Spleen (tissue), 11 donors: ENCODE results near the gene SORCS3. TPM values are rescaled to one million over a fixed set of nuclear protein-coding genes. Genes with fewer than 3 reads are reported as not detected.
"Not testable (repeated sequence)": the region's sequence is repeated elsewhere in the genome, so short reads cannot be mapped to it uniquely, and the experiment has no call there.

Experiments used
- DNase-seq: peaks from one replicate; pipeline ENCODE4 v3.0.0-alpha.2; 2020
- H3K27ac ChIP-seq, 8 donors: fragments of 200-600 bp; sonication (generic) in 7 of 8; 1 replicate in 4 of 8; 2 replicates in 4 of 8; pipeline versions ENCODE4 v1.5.0 to v1.8.0; 2016 to 2021; ENCODE audit warnings: inconsistent platforms in 4 of 8, mild to moderate bottlenecking in 4 of 8, moderate library complexity in 1 of 8
- H3K27me3 ChIP-seq, 7 donors: fragments of 200-600 bp; sonication (generic) in 6 of 7; replicated peaks in 1 of 7; 1 replicate in 4 of 7; 2 replicates in 3 of 7; pipeline versions ENCODE4 v1.5.0 to v1.8.0; 2016 to 2021; ENCODE audit warnings: inconsistent platforms in 3 of 7, mild to moderate bottlenecking in 1 of 7
- H3K36me3 ChIP-seq, 6 donors: fragments of 200-600 bp; sonication (generic) in 5 of 6; 1 replicate in 4 of 6; 2 replicates in 2 of 6; pipeline versions ENCODE4 v1.5.0 to v1.8.0; 2016 to 2021; ENCODE audit warnings: inconsistent platforms in 2 of 6
- H3K4me1 ChIP-seq, 6 donors: fragments of 200-600 bp; sonication (generic) in 5 of 6; 1 replicate in 3 of 6; 2 replicates in 3 of 6; pipeline versions ENCODE4 v1.5.0 to v1.8.0; 2016 to 2021; ENCODE audit warnings: inconsistent platforms in 3 of 6
- H3K4me3 ChIP-seq, 8 donors: fragments of 200-600 bp; sonication (generic) in 7 of 8; 1 replicate in 4 of 8; 2 replicates in 4 of 8; pipeline versions ENCODE4 v1.5.0 to v1.8.0; 2016 to 2021; ENCODE audit warnings: inconsistent platforms in 4 of 8, mild to moderate bottlenecking in 4 of 8, moderate library complexity in 2 of 8
- H3K9me3 ChIP-seq, 8 donors: fragments of 200-600 bp; sonication (generic) in 7 of 8; 1 replicate in 4 of 8; 2 replicates in 4 of 8; pipeline versions ENCODE4 v1.5.0 to v1.8.0; 2016 to 2021; ENCODE audit warnings: inconsistent platforms in 4 of 8
- CTCF ChIP-seq, 11 experiments: fragments of 200-600 bp in 7 of 11; fragments of 450-650 bp in 4 of 11; sonication (generic) in 4 of 11; IDR thresholded peaks in 8 of 11; conservative IDR thresholded peaks in 3 of 11; 1 replicate in 7 of 11; 2 replicates in 4 of 11; pipeline versions ENCODE4 v1.4.0 to v1.8.0; 2016 to 2021; ENCODE audit warnings: antibody characterized with exemption in 11 of 11, inconsistent platforms in 4 of 11, mild to moderate bottlenecking in 1 of 11
- POLR2A ChIP-seq, 3 donors: fragments of 450-650 bp; IDR thresholded peaks; one replicate each; pipeline ENCODE4 v1.5.1; 2017; ENCODE audit warnings: antibody characterized with exemption in 3 of 3, mild to moderate bottlenecking in 1 of 3
- POLR2AphosphoS5 ChIP-seq, 3 donors: sonication (generic); formaldehyde crosslinking; IDR thresholded peaks; one replicate each; pipeline ENCODE4 v1.5.1; 2017; ENCODE audit warnings: antibody characterized with exemption in 3 of 3
- WGBS, 5 donors: extraction: QIAGEN DNeasy Blood & Tissue Kit in 3 of 5; methylation state at CpG; one replicate each; pipeline versions ENCODE4 v1.1.5 to v1.1.7; 2013 to 2018; 5-methylcytosine and 5-hydroxymethylcytosine counted together
- intact Hi-C: fragments of 100-400 bp; cut with DNase I; formaldehyde crosslinking; loops from one replicate; pipeline ENCODE4 v1.15.0; 2023; ENCODE audit warnings: low total_unique reads
- polyA plus RNA-seq, 3 donors: library from polyadenylated mRNA; stranded (reverse); fragments of 200-250 nt; gene quantifications; one replicate each; pipeline ENCODE4 v1.2.1, GENCODE V29; 2013
- total RNA-seq, 7 donors: library from RNA; depleted of rRNA in 3 of 7; stranded (reverse); fragments of >200 nt in 3 of 7; fragmentation: NEBNext Ultra II Directional in 4 of 7; extraction: Animal tissue kit (Norgen Biotek cat#: 25700) in 4 of 7; gene quantifications; one replicate each; pipeline versions ENCODE4 v1.1.0 to v1.2.1, GENCODE V29; 2016 to 2021
- donor health status: healthy with polysubstance abuse.
- donor health status: DM: no; HTN: no; CAD: no; lungs with moderate emphysema.
- donor health status: DM: no; HTN: no; CAD: no.
- donor health status: Bipolar disorder and iron deficiency.
- donor health status: healthy.
- donor health status: DM: no; HTN: no; CAD: no.
- donor health status: DM: yes; HTN: yes; CAD: no.

SORCS3 gene
- total and polyA plus RNA-seq, 10 donors: 0.03 to 0.06 TPM; not detected in 8

DNA sequence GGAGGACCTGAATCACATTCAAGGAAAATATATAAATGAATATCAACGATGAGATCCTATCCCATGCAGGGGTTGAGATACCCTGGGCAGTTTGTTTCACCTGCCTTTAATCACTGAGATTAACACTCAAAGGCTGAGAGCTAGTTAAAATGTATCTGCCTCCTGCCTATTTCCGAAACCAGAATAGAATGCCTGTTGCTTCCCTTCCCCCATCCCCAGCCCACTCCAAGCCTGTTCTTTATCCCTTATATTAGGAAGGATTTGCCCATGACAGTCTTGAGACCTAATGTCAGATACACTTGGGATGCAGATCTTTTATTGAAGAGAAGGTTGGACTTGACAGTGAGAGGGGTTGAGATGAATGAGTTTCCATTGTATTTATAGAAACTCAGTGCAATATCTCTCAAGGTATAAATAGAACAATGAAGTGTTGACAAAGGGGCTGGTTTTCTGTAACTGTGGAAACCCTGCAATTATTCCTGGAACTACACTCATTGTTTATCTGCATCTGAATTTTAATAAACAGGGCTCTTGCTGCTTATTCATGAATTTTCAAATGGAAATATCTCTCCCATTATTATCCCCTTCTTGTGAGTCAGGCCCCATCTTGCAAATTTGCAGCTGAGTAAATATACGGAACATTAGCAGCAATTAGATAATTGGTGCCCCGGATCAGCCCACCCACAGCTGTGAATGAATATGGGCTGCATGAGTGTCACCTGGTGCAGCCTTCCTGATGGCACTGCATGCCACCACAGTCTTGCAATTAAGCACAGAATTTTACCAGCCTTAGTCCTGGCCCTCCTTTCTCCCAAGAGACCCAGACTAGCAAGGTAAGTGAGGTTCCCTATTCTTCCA, 66.7 kb downstream of the SORCS3 start:
- intact Hi-C loops: no loop called here
- no peaks in the 10 kb centered on the region for H3K27me3 ChIP-seq
- H3K4me1 ChIP-seq: no peaks in the 10 kb centered on the region
- WGBS, 5 donors: 53 to 74% (median 59%) methylated on average over 4 of the region's 4 CpGs
- H3K27ac ChIP-seq: no peak overlapping the region
- H3K9me3 ChIP-seq: no peaks in the 10 kb centered on the region
- no peak for DNase-seq
- H3K4me3 ChIP-seq: no peak overlapping the region
- H3K36me3 ChIP-seq: no peaks in the 10 kb centered on the region
- no peak for TF ChIP-seq POLR2AphosphoS5 (IDR thresholded peaks at IDR 0.05)
- no peak for TF ChIP-seq CTCF (IDR thresholded peaks at IDR 0.05 in 8 of 11, conservative IDR thresholded peaks at IDR 0.05 in 3 of 11)
- no peak for TF ChIP-seq POLR2A (IDR thresholded peaks at IDR 0.05)

DNA sequence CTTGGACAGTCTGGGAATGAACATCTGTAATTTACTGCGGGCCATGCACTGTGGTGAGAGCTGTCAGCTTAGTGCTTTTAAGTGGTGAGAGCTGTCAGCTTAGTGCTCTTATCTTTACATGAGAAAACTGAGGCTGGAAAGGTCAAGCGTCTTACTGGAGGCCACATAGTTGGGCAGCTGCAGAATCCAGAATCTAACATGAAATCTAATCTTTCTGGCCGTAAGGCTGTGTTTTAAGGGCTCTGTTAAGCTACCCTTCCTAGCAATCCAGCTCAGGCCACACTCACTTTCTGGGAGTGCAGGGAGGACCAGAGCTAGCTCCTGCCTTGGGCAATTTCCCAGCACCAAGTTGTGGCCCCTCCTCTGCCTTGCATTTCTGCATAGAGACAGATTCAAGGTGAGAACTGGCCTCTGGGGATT, 70.2 kb downstream of the SORCS3 start:
- TF ChIP-seq POLR2A (IDR thresholded peaks at IDR 0.05): no peak
- TF ChIP-seq CTCF (IDR thresholded peaks at IDR 0.05 in 8 of 11, conservative IDR thresholded peaks at IDR 0.05 in 3 of 11): no peak
- no peak for TF ChIP-seq POLR2AphosphoS5 (IDR thresholded peaks at IDR 0.05)
- Histone ChIP-seq H3K4me3 (no peak overlapping the region), H3K4me1 (no peaks in the 10 kb centered on the region), H3K36me3 (no peaks in the 10 kb centered on the region), H3K9me3 (no peaks in the 10 kb centered on the region), H3K27ac (peak overlapping the region in 4 of 8 donors; percentile 21 to 76 (median 62)), H3K27me3 (peaks cover 0 to 9% (median 0%) of the 10 kb centered on the region in 7 donors)
- no peak for DNase-seq
- 44 to 69% (median 63%) methylated on average over 3 of the region's 3 CpGs for WGBS, 5 donors
- intact Hi-C loops: no loop called here

DNA sequence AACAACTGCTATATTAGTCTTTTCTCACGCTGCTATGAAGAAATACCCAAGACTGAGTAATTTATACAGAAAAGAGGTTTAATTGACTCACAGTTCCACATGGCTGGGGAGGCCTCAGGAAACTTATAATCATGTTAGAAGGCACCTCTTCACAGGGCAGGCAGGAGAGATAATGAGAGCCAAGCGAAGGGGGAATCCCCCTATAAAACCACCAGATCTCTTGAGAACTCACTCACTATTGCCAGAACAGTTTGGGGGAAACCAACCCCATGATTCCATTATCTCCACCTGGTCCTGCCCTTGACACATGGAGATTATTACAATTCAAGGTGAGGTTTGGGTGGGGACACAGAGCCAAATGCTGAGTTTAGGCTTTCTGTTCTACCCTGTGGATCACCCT, 89.5 kb downstream of the SORCS3 start:
- WGBS, 5 donors: 64 to 77% (median 70%) methylated on average over 2 of the region's 2 CpGs
- H3K27me3 ChIP-seq: peaks cover 0 to 13% (median 0%) of the 10 kb centered on the region in 7 donors
- H3K4me3 ChIP-seq, H3K36me3 ChIP-seq, intact Hi-C loops, H3K9me3 ChIP-seq, DNase-seq, H3K27ac ChIP-seq, H3K4me1 ChIP-seq: not testable (repeated sequence)

DNA sequence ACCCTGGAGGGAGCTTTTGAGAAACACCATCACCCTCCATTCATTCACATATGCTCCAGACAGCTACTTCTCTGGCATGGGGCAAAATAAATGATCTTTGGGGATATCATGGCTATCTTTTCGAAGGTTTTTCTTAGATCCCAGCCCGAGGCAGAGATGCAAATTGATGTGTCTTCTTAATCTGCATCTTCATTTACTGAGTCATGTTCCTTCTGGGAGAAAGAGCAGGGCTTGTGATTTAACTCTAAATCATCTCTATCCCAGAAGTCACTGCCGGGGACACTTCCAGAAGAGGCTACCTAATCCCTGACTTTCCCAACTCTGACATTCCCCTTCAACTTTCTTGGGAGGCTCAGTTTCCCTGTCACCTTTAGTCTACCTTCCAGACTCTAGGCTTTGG, 90.1 kb downstream of the SORCS3 start:
- TF ChIP-seq POLR2A (IDR thresholded peaks at IDR 0.05) (no peak), CTCF (IDR thresholded peaks at IDR 0.05 in 8 of 11, conservative IDR thresholded peaks at IDR 0.05 in 3 of 11) (no peak), POLR2AphosphoS5 (IDR thresholded peaks at IDR 0.05) (no peak)
- no peak overlapping the region for H3K4me3 ChIP-seq
- peaks cover 0 to 17% (median 0%) of the 10 kb centered on the region in 7 donors for H3K27me3 ChIP-seq
- H3K9me3 ChIP-seq: no peaks in the 10 kb centered on the region
- no peaks in the 10 kb centered on the region for H3K4me1 ChIP-seq
- H3K36me3 ChIP-seq: no peaks in the 10 kb centered on the region
- WGBS, 5 donors: 65 to 82% (median 79%) methylated on average over 3 of the region's 3 CpGs
- intact Hi-C loops: no loop called here
- no peak overlapping the region for H3K27ac ChIP-seq
- DNase-seq: no peak
